H9 (cell line): ENCODE measurements around the gene STT3B. TPM values are rescaled to one million over a fixed set of nuclear protein-coding genes. Genes with fewer than 3 reads are reported as not detected.

Experiments
- DNase-seq: peaks from one replicate; pipeline ENCODE4 v3.0.0-alpha.2; 2017
- H2AFZ ChIP-seq: one replicate; pipeline ENCODE4 v1.6.1; 2013; ENCODE audit warnings: mild to moderate bottlenecking, low read length, control low read depth, moderate library complexity
- H2AK5ac ChIP-seq: 2 replicates; pipeline ENCODE4 v1.6.1; 2013; ENCODE audit warnings: low read length, control low read depth, mixed read lengths; ENCODE audit not compliant: insufficient read length
- H2BK120ac ChIP-seq: one replicate; pipeline ENCODE4 v1.6.1; 2013; ENCODE audit warnings: low read depth, mild to moderate bottlenecking, low read length, control low read depth, inconsistent platforms; ENCODE audit not compliant: poor library complexity, severe bottlenecking
- H2BK12ac ChIP-seq: 2 replicates; pipeline ENCODE4 v1.6.1; 2013; ENCODE audit warnings: low read length, control low read depth, mixed read lengths, low read depth; ENCODE audit not compliant: insufficient read length
- H2BK15ac ChIP-seq: 2 replicates; pipeline ENCODE4 v1.6.1; 2013; ENCODE audit warnings: low read depth, low read length, control low read depth
- H2BK20ac ChIP-seq: one replicate; pipeline ENCODE4 v1.6.1; 2013; ENCODE audit warnings: low read depth, mild to moderate bottlenecking, low read length, control low read depth, inconsistent platforms; ENCODE audit not compliant: poor library complexity, severe bottlenecking
- H2BK5ac ChIP-seq: 2 replicates; pipeline ENCODE4 v1.6.1; 2013; ENCODE audit warnings: low read length, control low read depth, mixed read lengths; ENCODE audit not compliant: insufficient read length
- H3K14ac ChIP-seq: 2 replicates; pipeline ENCODE4 v1.6.1; 2013; ENCODE audit warnings: low read length, control low read depth; ENCODE audit not compliant: insufficient read depth
- H3K18ac ChIP-seq: 2 replicates; pipeline ENCODE4 v1.6.1; 2013; ENCODE audit warnings: low read depth, mild to moderate bottlenecking, mixed read lengths, low read length, control low read depth; ENCODE audit not compliant: insufficient read length
- H3K23ac ChIP-seq: 2 replicates; pipeline ENCODE4 v1.6.1; 2013; ENCODE audit warnings: low read length, control low read depth, mixed read lengths, low read depth; ENCODE audit not compliant: insufficient read length
- H3K23me2 ChIP-seq: 2 replicates; pipeline ENCODE4 v1.6.1; 2013; ENCODE audit warnings: low read depth, mild to moderate bottlenecking, mixed read lengths, low read length, control low read depth; ENCODE audit not compliant: insufficient read length, poor library complexity, severe bottlenecking
- H3K27ac ChIP-seq: 2 replicates; pipeline ENCODE4 v1.5.1; 2013; ENCODE audit warnings: low read length, control low read depth, mixed read lengths, low read depth; ENCODE audit not compliant: insufficient read length
- H3K27me3 ChIP-seq: 2 replicates; pipeline ENCODE4 v1.6.1; 2013; ENCODE audit warnings: low read length, control low read depth, inconsistent platforms; ENCODE audit not compliant: insufficient read depth
- H3K4ac ChIP-seq: 2 replicates; pipeline ENCODE4 v1.6.1; 2013; ENCODE audit warnings: low read depth, mild to moderate bottlenecking, control low read depth, inconsistent platforms, low read length, moderate library complexity
- H3K4me1 ChIP-seq: 2 replicates; pipeline ENCODE4 v1.6.1; 2013; ENCODE audit warnings: low read length, control low read depth, inconsistent platforms; ENCODE audit not compliant: insufficient read depth
- H3K4me2 ChIP-seq: 2 replicates; pipeline ENCODE4 v1.6.1; 2013; ENCODE audit warnings: low read length, control low read depth, mixed read lengths; ENCODE audit not compliant: insufficient read length, insufficient read depth
- H3K56ac ChIP-seq: 2 replicates; pipeline ENCODE4 v1.6.1; 2013; ENCODE audit warnings: low read depth, mild to moderate bottlenecking, mixed read lengths, low read length, control low read depth; ENCODE audit not compliant: insufficient read length
- H3K79me1 ChIP-seq: 2 replicates; pipeline ENCODE4 v1.6.1; 2013; ENCODE audit warnings: low read depth, mild to moderate bottlenecking, moderate library complexity, low read length, control low read depth, inconsistent platforms; ENCODE audit not compliant: insufficient read depth, poor library complexity, severe bottlenecking
- H3K79me2 ChIP-seq: 2 replicates; pipeline ENCODE4 v1.6.1; 2013; ENCODE audit warnings: low read length, control low read depth, inconsistent platforms; ENCODE audit not compliant: insufficient read depth
- H3K9ac ChIP-seq: 2 replicates; pipeline ENCODE4 v1.6.1; 2013; ENCODE audit warnings: low read length, control low read depth, mixed read lengths; ENCODE audit not compliant: insufficient read length; ENCODE audit errors: extremely low read depth
- H3K9me3 ChIP-seq: one replicate; pipeline ENCODE4 v1.6.1; 2013; ENCODE audit warnings: low read depth, low read length, inconsistent platforms; ENCODE audit not compliant: control insufficient read depth
- H3T11ph ChIP-seq: one replicate; pipeline ENCODE4 v1.6.1; 2013; ENCODE audit warnings: mild to moderate bottlenecking, low read length, control low read depth, inconsistent platforms
- H4K20me1 ChIP-seq: one replicate; pipeline ENCODE4 v1.6.1; 2013; ENCODE audit not compliant: control insufficient read depth, insufficient read length, insufficient read depth
- H4K5ac ChIP-seq: 2 replicates; pipeline ENCODE4 v1.6.1; 2013; ENCODE audit warnings: low read depth, mild to moderate bottlenecking, mixed read lengths, low read length, control low read depth; ENCODE audit not compliant: insufficient read length
- H4K8ac ChIP-seq: replicated peaks from 2 replicates; pipeline ENCODE4 v1.6.1; 2013; ENCODE audit warnings: low read length, control low read depth, mixed read lengths, low read depth; ENCODE audit not compliant: insufficient read length
- H4K91ac ChIP-seq: 2 replicates; pipeline ENCODE4 v1.6.1; 2013; ENCODE audit warnings: low read depth, mild to moderate bottlenecking, moderate library complexity, mixed read lengths, low read length, control low read depth; ENCODE audit not compliant: insufficient read length
- H3K27ac Mint-ChIP-seq, 3 experiments: 2 replicates in 2 of 3; 3 replicates in 1 of 3; pipeline ENCODE4 v1.8.0; 2020 to 2021; ENCODE audit warnings: mixed read lengths in 3 of 3, mild to moderate bottlenecking in 1 of 3, moderate library complexity in 1 of 3
- H3K27me3 Mint-ChIP-seq: 2 replicates; pipeline ENCODE4 v1.8.0; 2021; ENCODE audit warnings: low read depth, mild to moderate bottlenecking, moderate library complexity, mixed read lengths
- H3K36me3 Mint-ChIP-seq, 3 experiments: 2 replicates in 2 of 3; 3 replicates in 1 of 3; pipeline ENCODE4 v1.8.0; 2020 to 2021; ENCODE audit warnings: low read depth in 3 of 3, mixed read lengths in 3 of 3; ENCODE audit not compliant: insufficient read depth in 1 of 3
- H3K4me1 Mint-ChIP-seq, 2 experiments: 2 replicates each; pipeline ENCODE4 v1.8.0; 2020; ENCODE audit warnings: mixed read lengths in 2 of 2
- H3K4me3 Mint-ChIP-seq, 2 experiments: 2 replicates in 1 of 2; 3 replicates in 1 of 2; pipeline ENCODE4 v1.8.0; 2020 to 2021; ENCODE audit warnings: mild to moderate bottlenecking in 2 of 2, mixed read lengths in 2 of 2, moderate library complexity in 1 of 2
- H3K9me3 Mint-ChIP-seq, 2 experiments: 2 replicates in 1 of 2; 3 replicates in 1 of 2; pipeline ENCODE4 v1.8.0; 2020; ENCODE audit warnings: mild to moderate bottlenecking in 2 of 2, mixed read lengths in 2 of 2, moderate library complexity in 1 of 2
- WGBS: extraction: QIAGEN DNeasy Blood & Tissue Kit; methylation state at CpG from one replicate; pipeline ENCODE4 v1.1.7; 2013; ENCODE audit warnings: missing lambda C conversion rate, low lambda C conversion rate, mixed read lengths; ENCODE audit not compliant: insufficient read length; ENCODE audit errors: extremely low coverage; 5-methylcytosine and 5-hydroxymethylcytosine counted together
- total RNA-seq: library from RNA; stranded (reverse); gene quantifications from 2 replicates; pipeline ENCODE4 v1.2.1, GENCODE V29; 2021
- TF ChIP-seq, protein P1 (sequence below): fragments of 200-600 bp; sonication (generic); conservative IDR thresholded peaks from 3 replicates; pipeline ENCODE4 v1.8.0; 2021; ENCODE audit warnings: antibody characterized with exemption, mild to moderate bottlenecking

Gene STT3B
- total RNA-seq, 1 experiment from 2014 or later, result 79.9 TPM

DNA sequence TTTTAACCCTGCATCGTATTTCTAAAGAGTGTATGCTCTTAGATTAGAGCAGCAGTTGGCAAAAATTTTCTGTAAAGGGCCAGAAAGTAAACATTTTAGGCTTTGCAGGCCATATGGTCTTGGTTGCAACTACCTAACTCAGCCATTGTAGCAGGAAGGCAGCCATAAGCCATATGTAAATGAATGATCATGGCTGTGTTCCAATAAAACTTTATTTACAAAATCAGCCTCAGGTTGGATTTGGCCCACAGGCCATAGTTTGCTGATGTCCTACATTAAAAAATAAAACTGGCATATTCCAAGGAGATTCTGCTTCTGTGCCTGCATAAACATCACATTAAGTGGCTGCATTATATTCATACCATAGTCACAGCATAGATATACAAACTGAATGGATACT lies 134.9 kb downstream of the STT3B start:
- Histone ChIP-seq H4K91ac (no peak overlapping the region), H3K4ac (no peak overlapping the region), H3K79me1 (no peaks in the 10 kb centered on the region), H3K27me3 (no peaks in the 10 kb centered on the region), H3K9ac (no peak overlapping the region), H3K9me3 (no peaks in the 10 kb centered on the region), H3K56ac (no peak overlapping the region), H3K4me2 (no peak overlapping the region), H2AFZ (no peak overlapping the region), H2AK5ac (no peak overlapping the region), H2BK20ac (no peak overlapping the region), H4K8ac (no peak overlapping the region), H2BK120ac (no peak overlapping the region), H2BK15ac (no peak overlapping the region), H4K20me1 (no peaks in the 10 kb centered on the region), H3K79me2 (no peaks in the 10 kb centered on the region), H3K23me2 (no peaks in the 10 kb centered on the region), H3K18ac (no peak overlapping the region), H3K14ac (no peak overlapping the region), H3T11ph (no peak overlapping the region), H3K23ac (no peak overlapping the region), H2BK5ac (no peak overlapping the region), H4K5ac (no peak overlapping the region), H3K4me1 (peaks cover 3% of the 10 kb centered on the region; the same call in 1 of the 2 replicates), H2BK12ac (no peak overlapping the region), H3K27ac (no peak overlapping the region)
- TF ChIP-seq, protein P1, sequence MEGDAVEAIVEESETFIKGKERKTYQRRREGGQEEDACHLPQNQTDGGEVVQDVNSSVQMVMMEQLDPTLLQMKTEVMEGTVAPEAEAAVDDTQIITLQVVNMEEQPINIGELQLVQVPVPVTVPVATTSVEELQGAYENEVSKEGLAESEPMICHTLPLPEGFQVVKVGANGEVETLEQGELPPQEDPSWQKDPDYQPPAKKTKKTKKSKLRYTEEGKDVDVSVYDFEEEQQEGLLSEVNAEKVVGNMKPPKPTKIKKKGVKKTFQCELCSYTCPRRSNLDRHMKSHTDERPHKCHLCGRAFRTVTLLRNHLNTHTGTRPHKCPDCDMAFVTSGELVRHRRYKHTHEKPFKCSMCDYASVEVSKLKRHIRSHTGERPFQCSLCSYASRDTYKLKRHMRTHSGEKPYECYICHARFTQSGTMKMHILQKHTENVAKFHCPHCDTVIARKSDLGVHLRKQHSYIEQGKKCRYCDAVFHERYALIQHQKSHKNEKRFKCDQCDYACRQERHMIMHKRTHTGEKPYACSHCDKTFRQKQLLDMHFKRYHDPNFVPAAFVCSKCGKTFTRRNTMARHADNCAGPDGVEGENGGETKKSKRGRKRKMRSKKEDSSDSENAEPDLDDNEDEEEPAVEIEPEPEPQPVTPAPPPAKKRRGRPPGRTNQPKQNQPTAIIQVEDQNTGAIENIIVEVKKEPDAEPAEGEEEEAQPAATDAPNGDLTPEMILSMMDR, result no peak
- WGBS, result no CpG with 5 or more reads among the region's 1 CpG
- Mint-ChIP-seq H3K27me3 (no peaks in the 10 kb centered on the region), H3K9me3 (no peaks in the 10 kb centered on the region), H3K4me3 (no peak overlapping the region), H3K36me3 (peaks cover 10 to 30% (median 12%) of the 10 kb centered on the region in 3 experiments; a peak in 6 of 7 replicates), H3K4me1 (peaks cover 6 to 8% of the 10 kb centered on the region in 2 experiments; a peak in 3 of 4 replicates), H3K27ac (no peak overlapping the region)
- DNase-seq, result no peak
